HFF-Myc (cell line): Measurements from ENCODE around the gene ATP2B2.

Experiments
- DNase-seq: peaks from one replicate; pipeline ENCODE4 v3.0.0-alpha.2; 2011; ENCODE audit warnings: low read depth; ENCODE audit errors: extremely low read depth
- H3K4me3 ChIP-seq: replicated peaks from 2 replicates; pipeline ENCODE4 v1.5.1; 2011; ENCODE audit warnings: low read depth, mild to moderate bottlenecking, control low read depth, low read length
- CTCF ChIP-seq: IDR thresholded peaks from 2 replicates; pipeline ENCODE4 v1.5.1; 2012; ENCODE audit warnings: mild to moderate bottlenecking, low read depth, low read length, control low read depth; ENCODE audit errors: missing control alignments

Gene ATP2B2

GRCh38 chr3:10513306-10513705, 7.9 kb upstream of the ATP2B2 start:
- no peak for DNase-seq
- TF ChIP-seq CTCF: no peak
- H3K4me3 ChIP-seq: no peak overlapping the region

- TF ChIP-seq CTCF: no peak
- DNase-seq: no peak
- H3K4me3 ChIP-seq: no peak overlapping the region
Observed at GRCh38 chr3:10512687-10513086, 7.3 kb upstream of the ATP2B2 start.

GRCh38 chr3:10511809-10512494, 6.6 kb upstream of the ATP2B2 start:
- no peak overlapping the region for H3K4me3 ChIP-seq
- no peak for DNase-seq
- no peak for TF ChIP-seq CTCF

GRCh38 chr3:10510743-10511432, 5.5 kb upstream of the ATP2B2 start:
- no peak for DNase-seq

GRCh38 chr3:10510086-10510742, 4.8 kb upstream of the ATP2B2 start:
- TF ChIP-seq CTCF: no peak
- no peak overlapping the region for H3K4me3 ChIP-seq
- no peak for DNase-seq

More at GRCh38 chr3:10510743-10511432, 5.5 kb upstream of the ATP2B2 start:
- TF ChIP-seq CTCF: no peak
- no peak overlapping the region for H3K4me3 ChIP-seq

- no peak for TF ChIP-seq CTCF
- DNase-seq: no peak
- H3K4me3 ChIP-seq: no peak overlapping the region
Observed at GRCh38 chr3:10509325-10509724, 3.9 kb upstream of the ATP2B2 start.
